ENCODE results near the gene CBFA2T3. TPM values are rescaled to one million over a fixed set of nuclear protein-coding genes. Genes with fewer than 3 reads are reported as not detected.

The CBFA2T3 gene
- polyA plus RNA-seq, 3 donors = 5.3 to 32.2 (median 6.2) TPM

DNA sequence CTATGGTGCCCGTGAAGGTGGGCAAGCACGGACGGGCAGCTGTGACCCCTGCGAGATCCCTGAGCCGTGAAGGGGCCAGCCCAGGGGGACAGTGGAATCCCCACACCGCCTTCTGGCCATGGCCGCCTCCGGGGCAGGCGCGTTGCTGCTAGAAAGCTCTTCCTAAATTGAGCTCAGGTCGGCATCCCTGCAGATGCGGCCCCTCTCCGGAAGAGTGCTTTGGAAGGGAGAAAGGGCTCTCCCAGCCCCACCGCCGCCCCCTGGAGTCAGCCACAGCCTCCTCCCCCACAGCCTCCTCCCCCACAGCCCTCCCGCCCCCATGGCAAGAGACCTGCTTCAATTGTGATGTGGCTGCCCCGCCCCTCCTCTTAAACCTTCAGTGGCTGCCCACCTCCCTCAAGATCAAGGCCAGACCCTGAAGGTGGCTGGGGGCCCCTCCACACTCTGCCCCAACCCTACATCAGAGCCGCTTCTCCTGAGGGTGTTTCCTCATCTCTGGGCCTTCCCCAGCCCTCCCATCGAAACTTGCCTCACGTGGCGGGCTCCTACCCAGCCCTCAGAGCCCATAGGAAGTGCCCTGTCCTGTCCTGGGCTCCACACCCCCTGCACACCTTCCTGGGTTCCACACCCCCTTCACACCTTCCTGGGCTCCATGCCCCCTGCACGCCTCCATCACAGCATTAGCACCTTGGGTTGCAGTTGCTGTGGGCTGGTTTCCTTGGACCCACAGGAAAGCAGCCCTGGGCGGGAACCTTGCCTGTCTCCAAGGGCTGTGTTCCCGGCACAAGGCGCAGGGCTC, 5.5 kb upstream of the CBFA2T3 start:
- peaks cover 0 to 8% (median 3%) of the 10 kb centered on the region in 7 donors for H3K9me3 Mint-ChIP-seq
- Histone ChIP-seq H2AFZ (ENCODE audit: insufficient read depth, low read depth, low read length, poor library complexity, severe bottlenecking) (no peak overlapping the region), H3K4me2 (replicated peaks; ENCODE audit: extremely low read depth, low read length, poor library complexity, severe bottlenecking) (no peak overlapping the region), H3K79me2 (ENCODE audit: insufficient read depth, low read length) (no peaks in the 10 kb centered on the region), H3K27ac (ENCODE audit: low read depth in 1 of 2, low read length in 2 of 2) (no peak overlapping the region), H3K4me1 (ENCODE audit: control insufficient read depth in 1 of 2, insufficient read depth in 2 of 2, low read length in 2 of 2) (peaks cover 22 to 27% of the 10 kb centered on the region in 2 donors), H3K4me3 (replicated peaks in 1 of 3; ENCODE audit: low read depth in 2 of 3, low read length in 3 of 3) (no peak overlapping the region), H3K36me3 (replicated peaks in 1 of 2; ENCODE audit: control insufficient read depth in 1 of 2, insufficient read depth in 2 of 2, low read length in 2 of 2) (no peaks in the 10 kb centered on the region), H3K9ac (ENCODE audit: insufficient read depth, low read length, poor library complexity, severe bottlenecking) (no peak overlapping the region), H3K27me3 (ENCODE audit: control insufficient read depth in 2 of 2, insufficient read depth in 2 of 2, low read length in 2 of 2) (peaks cover 0 to 15% of the 10 kb centered on the region in 2 donors), H4K20me1 (ENCODE audit: insufficient read depth, low read length) (no peaks in the 10 kb centered on the region), H3K9me3 (replicated peaks in 1 of 2; ENCODE audit: control insufficient read depth in 1 of 2, insufficient read depth in 1 of 2, low read length in 2 of 2) (no peaks in the 10 kb centered on the region)
- intact Hi-C loops (cut with micrococcal nuclease) = no loop called here
- peak overlapping the region in 1 of 2 donors; percentile 68 for H3K4me3 Mint-ChIP-seq
- no peak for DNase-seq
- H3K36me3 Mint-ChIP-seq = no peaks in the 10 kb centered on the region
- H3K4me1 Mint-ChIP-seq = peaks cover 38% of the 10 kb centered on the region
- no peak for TF ChIP-seq CTCF (IDR thresholded peaks at IDR 0.05)
- H3K27me3 Mint-ChIP-seq (ENCODE audit: low read depth in 3 of 3) = peaks cover 26 to 47% (median 26%) of the 10 kb centered on the region in 3 donors
- WGBS (ENCODE audit: insufficient coverage) = 60% methylated on average over 16 of the region's 25 CpGs
- H3K27ac Mint-ChIP-seq = no peak overlapping the region

GRCh38 chr16:88979353-88980015, 2.5 kb upstream of the CBFA2T3 start:
- no peak overlapping the region for H3K4me3 Mint-ChIP-seq
- peaks cover 52 to 53% of the 10 kb centered on the region in 2 donors for H3K4me1 ChIP-seq (ENCODE audit: control insufficient read depth in 1 of 2, insufficient read depth in 2 of 2, low read length in 2 of 2)

More at GRCh38 chr16:88979353-88980015, 2.5 kb upstream of the CBFA2T3 start:
- peak overlapping the region; percentile 96 for H3K4me2 ChIP-seq (replicated peaks; ENCODE audit: extremely low read depth, low read length, poor library complexity, severe bottlenecking)
- Mint-ChIP-seq H3K4me1 (peaks cover 53% of the 10 kb centered on the region), H3K27ac (no peak overlapping the region), H3K9me3 (peaks cover 0 to 8% (median 3%) of the 10 kb centered on the region in 7 donors), H3K27me3 (ENCODE audit: low read depth in 3 of 3) (peaks cover 20 to 42% (median 21%) of the 10 kb centered on the region in 3 donors), H3K36me3 (peaks cover under 1 to 4% of the 10 kb centered on the region in 2 donors)
- H3K9me3 ChIP-seq (replicated peaks in 1 of 2; ENCODE audit: control insufficient read depth in 1 of 2, insufficient read depth in 1 of 2, low read length in 2 of 2) = no peaks in the 10 kb centered on the region
- peaks cover 0 to 15% of the 10 kb centered on the region in 2 donors for H3K27me3 ChIP-seq (ENCODE audit: control insufficient read depth in 2 of 2, insufficient read depth in 2 of 2, low read length in 2 of 2)
- peak overlapping the region; percentile 20 for H3K9ac ChIP-seq (ENCODE audit: insufficient read depth, low read length, poor library complexity, severe bottlenecking)
- H3K27ac ChIP-seq (ENCODE audit: low read depth in 1 of 2, low read length in 2 of 2) = no peak overlapping the region
- peaks cover 25% of the 10 kb centered on the region for H3K79me2 ChIP-seq (ENCODE audit: insufficient read depth, low read length)
- peaks cover 11% of the 10 kb centered on the region for H4K20me1 ChIP-seq (ENCODE audit: insufficient read depth, low read length)
- no peak for DNase-seq
- H3K36me3 ChIP-seq (replicated peaks in 1 of 2; ENCODE audit: control insufficient read depth in 1 of 2, insufficient read depth in 2 of 2, low read length in 2 of 2) = no peaks in the 10 kb centered on the region
- intact Hi-C loops (cut with micrococcal nuclease) = no loop called here
- 41% methylated on average over 2 of the region's 3 CpGs for WGBS (ENCODE audit: insufficient coverage)
- peak overlapping the region in 1 of 3 experiments; percentile 95 for H3K4me3 ChIP-seq (replicated peaks in 1 of 3; ENCODE audit: low read depth in 2 of 3, low read length in 3 of 3)
- no peak for TF ChIP-seq CTCF (IDR thresholded peaks at IDR 0.05)
- H2AFZ ChIP-seq (ENCODE audit: insufficient read depth, low read depth, low read length, poor library complexity, severe bottlenecking) = no peak overlapping the region

All from CD14-positive monocyte (primary cell).